ENCODE measurements around the gene HMX3.
A peak's percentile ranks its signal among the peaks of the same experiment; 100 is the strongest.

The HMX3 gene

DNA sequence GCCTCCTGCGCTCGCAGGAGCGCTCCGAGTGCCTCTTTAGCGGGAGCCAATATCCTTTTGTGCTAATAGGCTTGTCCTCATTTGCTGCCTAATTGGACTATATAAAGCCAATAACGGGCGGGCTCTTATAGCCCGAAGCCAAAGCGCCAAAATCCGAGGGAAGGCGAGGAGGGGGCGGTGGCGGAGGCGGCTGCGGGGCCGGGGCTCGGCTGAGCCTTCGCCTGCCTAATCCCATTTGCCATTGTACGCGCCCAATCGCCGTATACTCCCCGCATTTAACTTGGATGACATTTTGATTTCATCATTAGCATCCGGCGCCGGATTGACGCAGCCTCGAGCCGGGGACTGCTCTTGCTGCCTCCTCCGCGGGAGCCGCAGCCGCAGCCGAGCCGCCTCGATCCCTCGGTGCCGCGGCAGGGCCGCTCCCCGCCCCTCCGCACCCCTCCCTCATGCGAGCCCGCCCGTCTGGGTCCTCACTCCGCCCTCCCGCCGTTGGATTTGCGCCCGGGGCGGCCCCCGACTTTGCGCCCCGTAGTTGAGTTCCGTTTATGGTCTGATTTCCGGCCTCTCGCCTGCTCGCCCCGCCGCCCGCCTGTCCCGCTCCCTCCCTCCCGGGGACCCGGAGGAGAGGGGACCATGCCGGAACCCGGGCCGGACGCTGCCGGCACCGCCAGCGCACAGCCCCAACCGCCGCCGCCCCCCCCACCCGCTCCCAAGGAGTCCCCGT, at the start of gene HMX3:
TSS of gene HMX3 (plus strand) at position 556 of the 727 bp plus-strand sequence. CDS start at position 637, 81 bp downstream.
- Mint-ChIP-seq H3K27me3 (peaks cover 57% of the 10 kb centered on the region), H3K27ac (no peak within 1 kb of the TSS), H3K36me3 (no peaks in the 10 kb centered on the region), H3K4me3 (peak within 1 kb of the TSS; percentile 81), H3K9me3 (no peaks in the 10 kb centered on the region), H3K4me1 (peaks cover 45% of the 10 kb centered on the region)

DNA sequence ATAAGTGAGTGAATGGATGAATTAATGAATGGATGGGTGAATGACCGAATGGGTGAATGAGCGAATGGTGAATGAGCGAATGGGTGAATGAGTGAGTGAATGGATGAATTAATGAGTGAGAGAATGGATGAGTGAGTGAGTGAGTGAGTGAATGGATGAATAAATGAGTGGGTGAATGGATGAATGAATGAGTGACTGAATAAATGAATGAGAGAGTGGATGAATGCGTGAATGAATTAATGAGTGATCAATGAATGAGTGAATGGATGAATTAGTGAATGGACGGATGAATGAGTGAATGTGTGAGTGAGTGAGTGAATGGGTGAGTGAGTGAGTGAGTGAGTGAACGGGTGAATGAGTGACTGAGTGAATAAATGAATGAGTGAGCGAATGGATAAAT, 49.5 kb upstream of the HMX3 start:
- H3K27me3 Mint-ChIP-seq: peaks cover 5% of the 10 kb centered on the region
- no peaks in the 10 kb centered on the region for H3K4me1 Mint-ChIP-seq
- H3K36me3 Mint-ChIP-seq: no peaks in the 10 kb centered on the region
- H3K4me3 Mint-ChIP-seq: no peak overlapping the region
- H3K27ac Mint-ChIP-seq: peak overlapping the region; percentile 5
- H3K9me3 Mint-ChIP-seq: peaks cover 4% of the 10 kb centered on the region

DNA sequence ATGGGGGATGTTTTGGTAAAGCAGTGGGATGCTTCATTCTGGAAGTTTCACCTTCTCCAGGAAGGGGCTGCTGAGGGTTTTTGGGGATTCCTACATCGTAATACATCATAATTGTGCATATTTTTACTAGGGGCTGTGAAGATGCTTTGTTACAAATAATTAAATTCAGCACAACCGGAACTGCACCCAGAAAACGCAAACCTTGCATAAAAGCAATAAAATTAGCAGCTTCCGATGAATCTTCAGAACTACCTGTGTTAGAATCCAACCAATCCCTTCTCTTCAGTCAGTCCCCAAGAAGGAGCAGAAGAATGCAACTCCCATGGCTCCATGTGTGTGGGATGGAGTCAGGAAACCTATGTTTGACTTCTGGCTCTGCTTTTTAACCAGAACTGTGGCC, 48.4 kb upstream of the HMX3 start:
- Mint-ChIP-seq H3K27me3 (peaks cover 5% of the 10 kb centered on the region), H3K4me3 (no peak overlapping the region), H3K27ac (no peak overlapping the region), H3K36me3 (no peaks in the 10 kb centered on the region), H3K4me1 (no peaks in the 10 kb centered on the region), H3K9me3 (peaks cover 4% of the 10 kb centered on the region)

DNA sequence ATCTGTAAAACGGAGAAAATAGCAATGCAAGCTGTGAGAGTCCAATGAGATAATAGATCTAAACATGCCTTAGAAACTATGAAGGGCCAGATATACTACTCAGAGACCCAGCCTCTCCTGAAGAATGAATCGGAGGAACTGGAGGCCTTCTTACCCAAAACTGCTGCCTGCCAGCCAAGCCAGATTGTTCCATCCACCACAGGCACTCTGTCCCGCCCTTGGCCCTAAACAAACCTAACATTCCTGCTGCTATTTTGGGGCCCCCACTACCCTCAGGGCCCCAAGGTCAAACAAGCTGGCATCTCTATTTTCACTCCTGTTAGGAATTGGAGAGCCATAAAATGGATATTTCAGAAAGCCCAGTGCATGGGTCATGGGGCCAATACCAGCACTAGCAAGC, 48.0 kb upstream of the HMX3 start:
- no peak overlapping the region for H3K4me3 Mint-ChIP-seq
- no peaks in the 10 kb centered on the region for H3K36me3 Mint-ChIP-seq
- no peak overlapping the region for H3K27ac Mint-ChIP-seq
- H3K27me3 Mint-ChIP-seq: peaks cover 2% of the 10 kb centered on the region
- H3K4me1 Mint-ChIP-seq: no peaks in the 10 kb centered on the region
- peaks cover 4% of the 10 kb centered on the region for H3K9me3 Mint-ChIP-seq

DNA sequence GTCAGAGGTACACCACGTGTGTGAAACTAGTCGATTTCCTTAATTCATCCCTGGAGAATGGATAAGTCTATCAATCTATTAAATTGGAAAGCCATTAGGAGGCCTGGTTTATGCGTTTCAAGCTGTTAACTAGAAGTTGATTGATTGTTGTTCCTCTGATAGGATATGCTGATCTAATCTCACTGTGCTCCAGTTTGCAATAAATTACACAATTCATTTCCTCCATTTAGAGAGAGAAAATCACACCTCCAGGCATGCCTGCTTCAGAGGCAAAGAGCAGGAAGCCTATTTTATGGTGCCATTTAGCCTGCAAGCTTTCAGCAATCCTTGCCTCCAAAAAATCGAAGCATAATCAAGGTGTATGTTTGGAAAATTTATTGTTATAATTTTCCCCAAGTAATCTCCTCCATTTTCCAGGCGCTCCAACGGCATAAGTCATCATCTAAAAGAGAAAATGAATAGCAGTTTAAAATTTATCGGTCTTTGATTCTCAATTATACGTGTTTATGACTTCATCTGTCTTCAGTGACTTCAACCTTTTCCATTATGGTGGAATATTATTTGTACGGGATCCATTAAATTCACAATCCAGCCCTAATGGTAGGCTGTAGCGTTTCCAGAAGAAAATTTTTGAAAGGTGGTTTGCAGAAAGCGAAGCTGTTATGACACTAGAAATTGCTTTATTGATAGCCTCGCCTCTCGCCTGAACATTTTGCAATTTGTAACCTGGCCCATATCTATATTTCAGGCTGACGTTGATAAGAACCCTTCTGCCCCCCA, 42.9 kb upstream of the HMX3 start:
- Mint-ChIP-seq H3K27ac (no peak overlapping the region), H3K36me3 (no peaks in the 10 kb centered on the region), H3K27me3 (peaks cover 8% of the 10 kb centered on the region), H3K4me3 (no peak overlapping the region), H3K4me1 (no peaks in the 10 kb centered on the region), H3K9me3 (no peaks in the 10 kb centered on the region)

DNA sequence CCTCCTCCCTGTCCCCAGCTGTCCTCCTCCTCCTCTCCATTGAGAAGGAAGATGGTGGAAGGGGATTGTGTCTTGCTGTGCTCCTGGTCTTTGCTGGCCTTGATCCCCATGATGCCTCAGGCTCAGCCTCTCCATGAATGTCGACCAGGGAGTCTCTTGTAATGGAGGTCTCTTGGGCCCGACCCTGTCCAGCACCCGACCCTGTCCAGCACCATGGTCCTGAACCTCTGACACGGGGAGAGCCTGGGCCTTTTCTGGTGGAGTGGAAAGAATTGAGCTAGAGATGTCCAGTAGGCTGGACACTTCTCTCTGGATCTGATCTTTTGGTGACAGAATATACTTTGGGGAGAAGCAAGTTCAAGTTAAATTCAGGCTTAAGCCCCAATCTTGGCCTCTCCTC, 42.3 kb upstream of the HMX3 start:
- Mint-ChIP-seq H3K4me1 (no peaks in the 10 kb centered on the region), H3K9me3 (no peaks in the 10 kb centered on the region)

DNA sequence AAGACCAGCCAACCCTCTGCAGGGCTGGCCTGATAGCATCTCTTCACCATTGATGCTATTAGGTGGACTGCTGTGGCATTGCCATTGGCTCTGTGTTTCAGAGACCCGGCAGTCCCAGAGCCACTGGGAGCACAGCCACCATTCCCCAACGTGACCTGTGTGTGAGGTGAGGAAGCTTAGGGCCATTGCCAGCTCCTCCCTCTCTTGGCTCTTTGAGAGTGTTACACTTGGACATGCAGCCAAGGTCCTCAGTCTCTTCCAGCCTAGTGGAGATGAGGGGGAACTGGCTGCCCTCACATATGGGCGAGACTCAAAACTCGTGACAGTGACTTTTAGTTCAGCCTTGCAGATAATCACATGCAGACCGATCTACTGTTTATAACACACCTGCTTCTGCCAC, 39.3 kb upstream of the HMX3 start:
- no peaks in the 10 kb centered on the region for H3K36me3 Mint-ChIP-seq
- no peaks in the 10 kb centered on the region for H3K4me1 Mint-ChIP-seq
- H3K4me3 Mint-ChIP-seq: no peak overlapping the region
- no peak overlapping the region for H3K27ac Mint-ChIP-seq
- H3K9me3 Mint-ChIP-seq: no peaks in the 10 kb centered on the region
- H3K27me3 Mint-ChIP-seq: peaks cover 8% of the 10 kb centered on the region

More for the DNA sequence above, 42.3 kb upstream of the HMX3 start:
- Mint-ChIP-seq H3K27me3 (peaks cover 8% of the 10 kb centered on the region), H3K36me3 (no peaks in the 10 kb centered on the region), H3K4me3 (no peak overlapping the region), H3K27ac (no peak overlapping the region)

DNA sequence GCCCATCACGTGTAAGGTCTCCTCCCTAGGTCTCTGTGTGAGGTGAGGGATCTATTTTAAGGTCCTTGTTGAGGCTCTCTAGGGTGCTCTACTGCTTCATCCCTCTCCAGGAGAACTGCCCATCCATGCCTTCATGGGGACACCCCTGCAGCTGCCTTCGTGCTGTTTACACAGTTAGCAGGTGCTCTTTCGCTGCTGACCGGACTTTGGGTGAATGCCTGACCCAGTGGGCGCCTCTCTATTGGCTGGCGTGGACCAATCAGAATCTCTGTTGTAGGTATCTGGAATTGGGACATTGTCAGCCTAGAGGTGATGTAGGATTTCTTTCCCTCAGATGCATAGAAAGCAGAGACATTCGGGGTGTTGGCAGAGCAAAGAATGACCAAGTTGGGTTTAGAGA, 38.7 kb upstream of the HMX3 start:
- no peaks in the 10 kb centered on the region for H3K36me3 Mint-ChIP-seq
- H3K9me3 Mint-ChIP-seq: no peaks in the 10 kb centered on the region
- H3K4me1 Mint-ChIP-seq: no peaks in the 10 kb centered on the region
- peaks cover 8% of the 10 kb centered on the region for H3K27me3 Mint-ChIP-seq
- H3K4me3 Mint-ChIP-seq: no peak overlapping the region
- no peak overlapping the region for H3K27ac Mint-ChIP-seq

DNA sequence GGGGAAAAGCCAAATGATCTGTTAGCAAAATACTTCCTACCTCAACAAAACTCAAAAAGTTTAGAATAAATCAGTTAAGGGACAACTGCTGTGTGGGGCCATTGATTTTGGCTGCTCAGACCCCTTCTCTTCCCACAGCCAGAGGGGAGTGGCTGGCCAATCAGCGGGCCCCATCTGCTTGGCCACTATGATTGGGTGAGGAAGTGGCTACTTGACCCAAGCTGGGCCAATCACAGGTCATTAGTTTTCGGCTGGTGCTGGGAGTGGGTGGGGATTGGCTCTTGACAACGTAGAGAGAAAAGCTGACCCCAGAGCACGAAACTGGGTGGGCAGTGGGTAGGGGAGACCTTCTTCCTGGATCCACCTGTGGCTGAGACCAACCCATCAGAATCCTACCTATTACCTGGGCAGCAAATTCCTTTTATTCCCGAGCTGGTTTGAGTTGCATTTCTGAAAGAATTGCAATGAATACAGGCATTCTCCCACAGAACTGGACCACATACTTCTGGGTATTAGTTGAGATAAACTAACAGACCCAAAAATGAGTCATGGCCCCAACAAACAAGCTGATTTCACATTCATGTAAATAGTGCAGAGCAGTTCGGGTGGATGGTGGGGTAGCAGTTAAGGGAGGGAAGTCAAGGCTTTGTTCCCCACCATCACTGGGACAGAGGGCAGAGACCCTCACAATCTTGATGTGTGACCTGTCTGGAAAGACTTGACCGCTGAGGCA, 35.6 kb upstream of the HMX3 start:
- Mint-ChIP-seq H3K4me1 (no peaks in the 10 kb centered on the region), H3K9me3 (no peaks in the 10 kb centered on the region), H3K36me3 (no peaks in the 10 kb centered on the region), H3K4me3 (no peak overlapping the region), H3K27me3 (peaks cover 1% of the 10 kb centered on the region), H3K27ac (no peak overlapping the region)

DNA sequence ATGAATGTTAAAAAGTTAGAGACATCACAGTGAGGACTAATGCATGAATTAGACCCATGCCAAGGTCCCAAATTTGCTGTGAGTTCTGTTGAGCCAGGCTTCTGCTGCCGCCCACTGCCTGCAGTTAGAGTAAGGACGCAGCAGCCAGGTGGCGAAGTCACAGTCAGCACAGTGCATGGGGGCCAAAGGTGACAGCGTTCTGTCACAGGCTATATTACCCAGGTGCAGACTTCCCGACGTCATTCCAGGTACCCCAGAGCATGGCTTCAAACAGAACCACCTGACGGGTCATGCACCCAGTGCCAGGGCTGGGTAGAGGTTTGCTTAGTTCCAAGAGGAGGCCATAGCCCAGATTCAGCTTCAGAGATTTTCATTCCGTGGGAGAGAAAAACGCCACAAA, 33.9 kb upstream of the HMX3 start:
- Mint-ChIP-seq H3K27me3 (peaks cover 6% of the 10 kb centered on the region), H3K27ac (no peak overlapping the region), H3K9me3 (no peaks in the 10 kb centered on the region), H3K4me3 (no peak overlapping the region), H3K4me1 (no peaks in the 10 kb centered on the region), H3K36me3 (no peaks in the 10 kb centered on the region)

DNA sequence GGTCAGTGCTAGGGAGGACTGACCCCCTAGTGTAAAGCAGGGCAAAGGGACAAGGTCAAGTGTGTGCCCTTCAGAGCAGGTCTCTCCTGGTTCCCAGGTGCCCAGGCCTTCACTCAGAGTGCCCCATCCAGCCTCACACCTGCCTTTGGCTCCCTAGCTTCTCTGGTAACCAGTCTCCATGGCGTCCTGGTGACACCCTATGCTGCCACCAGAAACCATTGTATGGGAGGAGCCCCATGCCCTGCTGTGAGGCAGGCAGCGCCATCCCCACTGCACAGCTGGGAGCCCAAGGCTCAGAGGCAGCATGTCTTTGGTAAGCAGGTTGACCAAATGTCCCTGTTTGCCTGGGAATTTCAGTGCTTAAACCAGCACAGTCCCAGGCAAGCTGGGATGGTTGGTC, 33.1 kb upstream of the HMX3 start:
- no peaks in the 10 kb centered on the region for H3K9me3 Mint-ChIP-seq
- no peak overlapping the region for H3K27ac Mint-ChIP-seq
- H3K4me1 Mint-ChIP-seq: no peaks in the 10 kb centered on the region
- peaks cover 6% of the 10 kb centered on the region for H3K27me3 Mint-ChIP-seq
- H3K4me3 Mint-ChIP-seq: no peak overlapping the region
- no peaks in the 10 kb centered on the region for H3K36me3 Mint-ChIP-seq

DNA sequence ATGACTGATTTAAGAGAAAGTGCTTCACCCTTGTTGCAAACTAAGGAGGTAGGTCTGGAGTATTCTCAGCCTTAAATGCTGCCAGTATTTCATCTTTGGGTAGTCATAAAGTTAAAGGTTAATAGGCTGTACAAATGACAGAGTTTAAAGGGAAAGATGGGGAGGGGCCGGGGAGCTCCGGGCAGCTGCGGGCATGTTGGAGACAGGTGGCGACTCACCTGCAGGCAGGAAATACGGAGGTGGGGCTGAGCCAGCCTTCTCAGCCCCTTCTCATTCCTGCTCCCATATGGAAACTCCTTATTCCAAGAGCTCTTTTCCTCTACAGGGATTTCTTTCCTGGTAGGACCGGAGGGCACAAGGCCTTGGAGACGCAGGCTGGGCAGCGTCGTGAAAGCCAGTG, 31.8 kb upstream of the HMX3 start:
- Mint-ChIP-seq H3K27ac (no peak overlapping the region), H3K9me3 (no peaks in the 10 kb centered on the region), H3K36me3 (no peaks in the 10 kb centered on the region), H3K4me1 (no peaks in the 10 kb centered on the region), H3K4me3 (no peak overlapping the region), H3K27me3 (peaks cover 6% of the 10 kb centered on the region)

DNA sequence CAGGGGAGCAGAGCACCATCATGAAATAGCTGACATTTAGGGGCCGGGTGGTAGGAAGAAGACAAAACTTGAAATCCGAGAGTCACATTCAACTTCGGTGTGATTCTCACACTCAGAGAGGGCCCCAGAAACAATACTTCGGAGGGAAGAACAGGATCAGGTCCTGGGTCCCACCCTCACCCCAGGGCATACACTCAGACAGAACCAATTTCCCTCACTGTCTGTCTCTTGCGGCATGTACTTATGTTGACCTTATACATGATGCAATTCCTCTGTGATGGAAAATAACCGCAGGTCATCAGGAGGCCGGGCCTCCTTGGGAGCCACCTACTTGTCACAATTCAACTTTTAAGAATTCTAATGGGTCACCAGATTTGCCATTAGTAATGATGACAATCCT, 26.3 kb upstream of the HMX3 start:
- Mint-ChIP-seq H3K27ac (no peak overlapping the region), H3K9me3 (no peaks in the 10 kb centered on the region), H3K4me3 (no peak overlapping the region), H3K4me1 (no peaks in the 10 kb centered on the region), H3K27me3 (peaks cover 12% of the 10 kb centered on the region), H3K36me3 (no peaks in the 10 kb centered on the region)

DNA sequence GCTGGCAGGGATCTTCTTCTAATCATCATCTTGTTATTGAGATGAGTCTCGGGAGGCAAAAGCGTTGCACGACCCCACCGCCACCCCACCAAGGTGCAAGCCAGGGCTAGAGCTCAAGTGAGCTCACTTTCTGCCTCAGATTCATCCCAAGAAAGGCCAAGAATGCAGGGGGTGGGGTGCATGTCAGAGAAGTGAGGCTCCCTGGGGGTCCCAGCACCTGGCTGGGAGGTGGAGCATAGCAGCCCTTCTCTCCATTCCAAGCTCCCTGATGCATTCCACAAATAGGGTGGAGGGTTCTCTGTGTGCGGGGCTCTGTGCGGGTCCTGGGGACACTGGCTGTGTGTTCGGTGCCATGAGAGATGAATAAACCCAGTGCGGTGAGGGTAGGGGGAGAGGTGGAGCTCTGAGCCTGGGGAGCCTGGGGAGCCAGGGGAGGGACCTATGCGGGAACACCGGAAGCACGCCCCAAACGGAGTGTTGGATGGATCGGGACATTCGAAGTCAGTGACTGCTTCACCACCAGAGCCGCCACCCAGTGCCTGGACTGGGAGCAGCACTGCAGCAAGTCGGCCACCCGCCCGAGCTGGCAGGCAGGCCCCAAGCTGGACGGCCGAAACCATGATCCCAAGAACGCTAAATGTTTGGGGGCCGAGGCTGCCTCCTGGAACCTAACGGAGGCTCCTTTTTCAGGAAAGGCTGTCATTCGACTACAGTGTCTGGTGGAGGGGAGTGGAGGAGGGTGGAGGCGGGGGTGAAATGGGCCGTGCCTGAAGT, 17.9 kb upstream of the HMX3 start:
- Mint-ChIP-seq H3K27me3 (peaks cover 28% of the 10 kb centered on the region), H3K9me3 (no peaks in the 10 kb centered on the region), H3K27ac (no peak overlapping the region), H3K4me1 (no peaks in the 10 kb centered on the region), H3K36me3 (no peaks in the 10 kb centered on the region), H3K4me3 (no peak overlapping the region)

DNA sequence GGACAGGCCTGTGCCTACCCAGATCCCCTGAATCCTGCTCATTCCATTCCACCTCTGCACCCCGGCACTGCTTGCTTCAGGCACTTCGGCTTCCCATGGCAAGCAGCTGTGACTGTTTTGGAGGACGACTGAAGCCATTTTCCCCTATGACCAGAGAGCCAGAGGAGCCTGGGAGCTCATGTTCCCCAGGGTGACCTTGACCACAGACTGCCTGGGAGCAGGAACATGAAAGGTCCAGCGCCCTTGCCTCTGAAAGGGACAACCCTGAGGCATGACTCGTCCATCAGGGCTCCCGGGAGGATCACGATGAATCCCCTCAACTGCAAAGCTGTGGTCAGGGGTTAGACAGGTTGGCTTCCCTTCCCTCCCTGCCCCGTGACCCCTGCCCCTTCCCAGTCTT, 16.7 kb upstream of the HMX3 start:
- H3K36me3 Mint-ChIP-seq: no peaks in the 10 kb centered on the region
- no peaks in the 10 kb centered on the region for H3K4me1 Mint-ChIP-seq
- H3K27ac Mint-ChIP-seq: no peak overlapping the region
- no peaks in the 10 kb centered on the region for H3K9me3 Mint-ChIP-seq
- H3K4me3 Mint-ChIP-seq: no peak overlapping the region
- H3K27me3 Mint-ChIP-seq: peaks cover 31% of the 10 kb centered on the region

All from activated naive CD4-positive, alpha-beta T cell treated with anti-CD3 and anti-CD28 coated beads, Interleukin-2, amount 50 U/mL, for 24 hours (primary cell).